ENCODE measurements around the gene RBM38.
"Not testable (repeated sequence)": the region's sequence is repeated elsewhere in the genome, so short reads cannot be mapped to it uniquely, and the experiment has no call there.

Gene RBM38

GRCh38 chr20:57421253-57422220 lies 30.3 kb downstream of the RBM38 start:
- DNase-seq: no peak

GRCh38 chr20:57422254-57422653 lies 31.1 kb downstream of the RBM38 start:
- DNase-seq: no peak

DNA sequence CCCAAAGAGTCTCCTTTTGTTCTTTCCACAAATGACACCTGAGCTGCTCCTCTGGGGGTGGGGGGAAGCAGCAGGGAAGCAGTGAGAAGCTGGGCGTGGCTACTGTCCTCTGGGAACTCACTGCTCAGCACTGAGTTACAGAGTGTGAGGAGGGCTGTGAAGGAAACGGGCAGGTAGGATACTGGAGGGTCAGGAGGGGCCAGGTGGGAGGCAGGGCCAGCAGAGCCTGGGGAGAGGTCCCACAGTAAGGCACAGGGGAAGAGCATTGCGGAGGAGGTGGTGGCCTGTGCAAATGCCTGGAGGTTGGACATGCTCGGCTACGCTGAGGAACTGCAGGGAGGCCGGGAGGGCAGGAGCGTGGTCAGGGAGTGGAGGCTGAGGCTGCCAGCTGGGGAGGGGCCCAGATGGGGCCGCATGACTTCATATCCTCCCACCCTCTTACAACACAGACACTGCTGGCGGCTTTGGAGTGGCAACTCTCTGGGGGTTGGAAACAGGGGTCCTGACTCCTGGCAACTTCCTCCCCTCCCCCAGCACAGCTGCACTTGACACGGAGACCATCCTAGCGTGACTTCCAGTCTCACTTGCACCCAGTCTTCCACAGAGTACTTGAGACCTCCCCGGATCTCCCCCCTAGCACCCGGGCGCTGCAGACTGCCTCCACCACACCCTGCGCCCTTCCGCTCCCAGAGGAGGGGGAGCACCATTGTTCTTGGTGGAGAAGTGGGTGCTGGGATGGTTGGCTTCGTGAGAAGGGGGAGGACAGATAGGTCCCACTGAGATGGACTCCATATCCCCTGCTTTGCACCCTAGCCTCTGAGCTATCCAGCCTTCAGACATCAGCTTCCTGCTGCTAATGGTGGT lies 34.2 kb downstream of the RBM38 start:
- DNase-seq: peak in 1 of 2 experiments; percentile 49

DNA sequence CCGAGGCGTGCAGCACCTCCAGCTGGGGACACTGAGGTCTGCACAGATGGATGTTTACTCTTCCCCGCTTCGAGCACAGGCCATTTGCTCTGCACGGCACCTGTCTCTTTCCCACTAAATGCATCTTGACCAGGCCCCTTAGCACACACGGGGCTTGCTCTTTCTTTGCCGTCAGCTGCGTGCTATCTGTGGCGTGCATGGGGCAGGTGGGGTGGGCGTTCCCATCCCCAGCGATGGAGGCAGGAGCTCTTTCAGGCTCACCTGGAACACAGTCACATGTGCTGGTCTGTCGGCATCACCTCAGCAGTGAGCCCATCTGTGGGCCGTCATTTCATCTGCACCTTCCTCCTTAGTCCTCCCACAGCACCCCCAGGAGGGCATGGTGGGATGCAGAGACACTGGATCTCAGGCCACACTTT lies 35.1 kb downstream of the RBM38 start:
- peak; percentile 41 to 77 for DNase-seq

DNA sequence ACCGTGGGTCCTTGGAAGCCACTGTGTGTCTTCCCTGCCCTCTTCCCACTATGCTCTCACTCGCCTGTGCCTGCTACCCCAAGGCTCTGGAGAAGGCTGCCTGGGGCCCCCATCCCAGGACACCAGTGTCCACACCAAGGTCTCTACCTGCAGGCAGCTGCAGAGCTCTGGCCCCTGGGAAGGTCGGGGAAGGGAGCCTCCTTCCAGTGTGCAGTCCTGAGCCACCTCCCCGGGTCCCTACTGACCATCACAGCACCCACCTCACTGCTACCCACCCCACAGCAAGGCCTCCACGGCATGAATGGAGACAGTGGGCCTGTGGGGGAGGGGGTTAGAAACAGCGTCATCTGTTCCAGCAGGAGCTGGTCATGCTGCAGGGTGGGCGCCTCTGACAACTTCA lies 35.6 kb downstream of the RBM38 start:
- no peak for DNase-seq

DNA sequence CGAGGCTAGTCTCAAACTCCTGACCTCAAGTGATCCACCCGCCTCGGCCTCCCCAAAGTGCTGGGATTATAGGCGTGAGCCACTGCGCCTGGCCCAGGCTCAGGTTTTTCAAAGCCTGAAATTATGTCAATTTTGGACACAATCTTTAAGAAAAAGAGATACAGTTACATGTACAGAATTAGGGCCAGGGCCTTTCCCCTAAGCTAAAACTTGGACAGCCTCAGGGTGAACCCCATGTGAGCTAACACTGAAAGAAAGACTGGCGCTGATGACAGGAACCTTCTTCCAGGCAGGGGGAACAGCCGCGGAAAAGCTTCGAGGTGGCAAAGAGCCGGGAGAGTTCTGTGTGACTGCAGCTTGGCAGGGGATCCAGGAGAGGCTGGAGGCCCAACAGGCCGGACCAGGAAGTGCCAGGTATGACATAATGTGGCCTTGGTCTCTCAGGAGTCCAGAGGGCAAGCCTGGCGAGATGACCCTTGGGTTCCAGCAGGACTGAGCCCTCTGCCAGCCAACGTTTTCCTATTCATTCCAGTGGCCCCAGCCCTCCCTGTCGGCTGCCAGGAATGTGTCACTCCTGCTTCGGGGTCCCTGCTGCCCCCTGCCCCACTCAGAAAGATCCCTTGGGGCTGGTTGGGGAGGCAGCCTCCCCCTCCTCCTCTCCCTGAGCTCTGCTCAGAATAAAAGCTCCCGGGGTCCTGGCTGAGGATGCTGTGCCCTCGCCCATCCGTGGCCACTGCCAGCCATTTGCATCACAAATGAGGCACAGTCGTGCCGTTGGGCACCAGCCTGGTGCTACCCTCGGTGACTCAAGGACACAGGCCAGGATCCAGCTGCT lies 37.3 kb downstream of the RBM38 start:
- no peak for DNase-seq

DNA sequence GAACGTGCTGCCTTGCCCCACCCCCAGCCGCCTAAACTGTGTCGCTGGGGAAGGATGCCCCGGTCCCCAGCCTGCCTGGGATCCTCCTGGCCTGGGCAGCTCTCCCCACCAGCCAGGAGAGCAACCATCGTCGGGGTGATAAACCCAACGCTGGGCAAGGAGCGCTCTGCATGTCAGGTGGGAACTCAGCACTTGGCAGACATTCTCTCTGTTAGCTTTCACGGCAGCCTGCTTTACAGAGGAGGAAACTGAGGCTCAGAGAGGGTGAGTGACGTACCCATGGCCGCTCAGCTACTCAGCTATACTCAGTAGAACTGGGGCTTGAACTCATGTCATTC lies 37.9 kb downstream of the RBM38 start:
- no peak for DNase-seq

DNA sequence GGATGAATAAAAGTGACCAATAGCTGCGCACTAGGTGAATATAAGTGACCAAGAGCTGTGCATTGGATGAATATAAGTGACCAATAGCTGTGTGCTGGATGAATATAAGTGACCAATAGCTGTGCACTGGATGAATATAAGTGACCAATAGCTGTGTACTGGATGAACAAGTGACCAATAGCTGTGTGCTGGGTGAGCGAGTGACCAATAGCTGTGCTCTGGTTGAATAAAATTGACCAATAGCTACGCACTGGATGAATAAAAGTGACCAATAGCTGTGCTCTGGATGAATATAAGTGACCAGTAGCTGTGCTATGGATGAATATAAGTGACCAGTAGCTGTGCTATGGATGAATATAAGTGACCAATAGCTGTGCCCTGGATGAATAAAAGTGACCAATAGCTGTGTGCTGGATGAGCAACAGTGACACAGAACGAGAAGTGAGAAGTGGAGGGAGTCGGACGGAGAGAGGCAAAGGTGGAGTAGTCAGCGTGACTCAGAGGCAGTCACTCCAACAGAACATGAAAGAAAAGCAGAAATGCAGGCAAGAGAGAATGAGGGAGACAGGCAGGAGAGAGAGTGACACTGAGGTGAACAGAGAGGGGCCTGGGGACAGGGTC lies 38.5 kb downstream of the RBM38 start:
- no peak for DNase-seq

GRCh38 chr20:57430201-57430596 lies 39.0 kb downstream of the RBM38 start:
- not testable (repeated sequence) for DNase-seq

GRCh38 chr20:57431539-57431835 lies 40.3 kb downstream of the RBM38 start:
- DNase-seq: no peak

DNA sequence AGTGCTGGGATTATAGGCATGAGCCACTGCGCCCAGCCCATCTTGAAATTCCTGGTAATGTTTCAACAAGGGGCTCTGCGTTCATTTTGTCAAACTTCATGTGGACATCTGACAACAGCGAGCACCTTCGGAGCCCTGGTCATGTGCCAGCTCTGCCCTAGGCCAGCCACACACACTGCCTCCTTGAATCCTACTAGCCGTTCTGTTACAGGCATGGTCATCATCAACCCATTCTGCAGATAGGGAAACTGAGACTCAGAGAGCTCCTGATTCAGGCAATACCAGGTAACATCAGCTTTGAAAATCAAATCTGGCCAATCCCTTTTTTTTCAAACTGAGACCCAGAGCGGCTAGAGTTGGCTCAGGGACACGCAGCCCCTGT lies 41.3 kb downstream of the RBM38 start:
- no peak for DNase-seq

DNA sequence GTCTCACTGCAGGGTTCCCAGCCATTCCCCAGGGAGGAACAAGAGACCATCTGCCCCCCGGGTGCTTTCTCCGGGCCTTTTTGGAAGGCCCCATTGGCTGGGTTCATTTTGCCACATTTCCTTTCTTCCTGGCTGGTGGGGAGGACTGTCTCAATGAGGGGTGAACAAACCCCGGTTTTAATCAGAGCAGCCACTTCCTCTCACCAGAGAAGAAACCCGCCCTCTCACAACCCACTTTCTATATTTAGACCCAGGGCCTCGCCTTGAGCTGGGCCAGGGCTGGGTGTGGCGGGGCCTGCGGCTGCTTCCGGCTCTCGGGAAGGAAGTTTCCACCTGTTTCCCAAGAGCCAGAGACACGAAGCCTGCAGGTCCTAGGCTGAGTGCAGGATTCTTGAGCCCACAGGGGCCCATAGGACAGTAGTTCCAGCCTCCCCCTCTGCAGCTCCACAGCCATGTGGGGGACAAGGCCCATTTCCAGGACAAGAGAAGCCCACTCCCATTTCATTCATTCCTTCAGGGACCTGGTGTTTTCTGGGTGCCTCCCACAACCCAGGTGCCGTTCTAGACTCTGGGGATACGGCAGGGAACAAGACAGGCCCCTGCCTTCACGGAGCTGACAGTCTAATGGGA lies 41.8 kb downstream of the RBM38 start:
- DNase-seq: no peak

- no peak for DNase-seq
These were observed 42.6 kb downstream of the RBM38 start for GRCh38 chr20:57433657-57434389.

DNA sequence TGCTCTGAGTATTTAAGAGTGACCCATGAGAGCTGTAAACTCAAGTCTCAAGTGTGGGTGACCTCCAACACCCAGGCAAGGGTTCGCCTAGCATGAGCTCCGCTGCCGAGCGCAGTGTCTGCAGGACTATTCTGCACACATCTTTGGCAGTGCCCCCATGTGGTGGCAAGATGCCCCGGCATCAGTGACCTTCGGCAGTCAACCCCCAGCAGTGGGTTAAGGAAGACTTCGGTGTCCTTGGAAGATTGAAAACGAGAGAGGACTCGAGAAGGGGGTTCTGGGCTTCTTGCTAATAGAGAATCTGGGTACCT lies 43.1 kb downstream of the RBM38 start:
- DNase-seq: no peak

DNA sequence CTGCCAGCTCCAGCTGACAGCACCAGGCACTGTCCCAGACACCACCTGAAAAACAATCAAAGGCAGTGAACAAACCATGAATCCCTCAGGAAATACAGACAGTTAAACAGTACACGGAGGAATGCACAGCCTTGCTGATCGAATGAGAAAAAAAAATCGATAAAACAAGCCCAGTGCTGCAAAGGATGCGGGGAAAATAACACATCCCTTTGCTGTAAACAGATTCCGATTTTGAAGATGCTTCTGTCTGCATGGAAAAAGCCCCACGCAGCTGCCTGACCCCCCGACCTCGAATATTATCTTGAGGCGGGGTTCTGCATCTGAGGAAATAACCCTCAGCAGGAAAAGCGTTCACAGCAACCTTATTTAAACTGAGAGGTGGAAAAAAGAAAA lies 43.9 kb downstream of the RBM38 start:
- no peak for DNase-seq

DNA sequence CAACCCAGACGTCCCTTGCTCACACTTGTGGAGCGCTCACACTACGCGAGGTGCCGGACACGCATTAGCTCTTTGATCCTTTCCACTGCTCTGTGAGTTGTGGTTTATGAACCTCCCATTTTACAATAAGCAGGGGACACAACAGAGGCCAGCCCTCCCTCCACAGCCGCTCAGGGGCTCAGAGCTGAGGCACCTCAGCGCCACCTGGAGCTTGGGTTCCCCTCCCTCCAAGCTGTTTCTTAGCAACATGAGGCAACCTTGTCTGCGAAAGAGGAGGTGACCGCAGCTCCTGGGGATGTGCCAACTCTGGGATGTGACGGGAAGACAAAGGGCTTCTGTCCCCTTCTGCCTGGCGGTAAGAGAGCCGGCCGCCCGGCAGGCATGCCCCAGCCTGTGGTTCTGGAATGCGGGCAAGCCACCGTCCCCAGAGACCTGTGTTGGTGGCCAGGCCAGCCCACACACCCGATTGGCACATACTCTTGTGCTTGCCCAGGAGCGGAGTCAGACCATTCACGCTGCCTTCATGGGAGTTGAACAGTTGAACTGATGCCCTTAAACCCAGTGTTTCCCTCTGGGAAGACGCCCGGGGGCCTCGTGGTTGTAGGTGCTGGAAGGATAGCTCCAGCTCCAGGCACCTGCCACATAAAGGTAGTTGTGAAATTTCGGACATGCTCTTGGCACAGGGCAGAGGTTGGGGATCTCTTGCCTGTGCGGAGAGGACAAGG lies 44.5 kb downstream of the RBM38 start:
- DNase-seq: peak; percentile 84 to 94

GRCh38 chr20:57436223-57436545 lies 45.0 kb downstream of the RBM38 start:
- no peak for DNase-seq

GRCh38 chr20:57437267-57437666 lies 46.1 kb downstream of the RBM38 start:
- DNase-seq: no peak

- DNase-seq: no peak
These were observed 46.6 kb downstream of the RBM38 start for GRCh38 chr20:57437672-57438330.

- DNase-seq: no peak
These were observed 47.4 kb downstream of the RBM38 start for GRCh38 chr20:57438552-57438951.

DNA sequence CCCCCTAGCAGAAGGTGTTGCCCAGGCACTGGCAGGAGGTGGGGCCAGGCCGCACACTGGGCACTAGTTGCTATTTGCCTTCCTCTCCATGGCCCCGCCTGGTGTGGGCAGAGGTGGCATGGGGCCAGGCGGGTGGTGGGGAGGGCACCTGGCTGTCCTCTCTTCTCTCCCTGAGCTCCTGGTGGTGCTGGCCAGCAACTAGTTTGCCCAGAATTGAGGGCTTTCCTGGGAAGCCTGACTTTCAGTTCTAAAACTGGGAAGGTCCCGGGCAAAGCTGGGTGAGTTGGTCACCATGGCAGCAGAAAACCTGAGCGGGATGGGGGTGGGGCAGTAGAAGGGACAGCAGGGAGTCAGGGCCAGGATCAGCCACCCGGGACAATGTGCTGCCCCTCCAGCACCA lies 48.2 kb downstream of the RBM38 start:
- no peak for DNase-seq
